Activated T-helper 2 cell treated with anti-CD3 and anti-CD28 coated beads, Interferon-gamma antibody, Interleukin-2, Interleukin-4, amounts not matched to agents 10 μg/mL and 5 μg/mL and 100 μg/mL, durations not matched to agents 14 hours and 24 hours and 36 hours (primary cell): ENCODE measurements around the gene GFOD1. TPM values are rescaled to one million over a fixed set of nuclear protein-coding genes. Genes with fewer than 3 reads are reported as not detected.

ENCODE experiments used
- DNase-seq: peaks from one replicate; pipeline ENCODE4 v3.0.0; 2021; ENCODE audit warnings: low spot score
- H3K27ac Mint-ChIP-seq: one replicate; pipeline ENCODE4 v1.8.0; 2021; ENCODE audit warnings: mixed read lengths
- H3K27me3 Mint-ChIP-seq: one replicate; pipeline ENCODE4 v1.8.0; 2021; ENCODE audit warnings: low read depth, mixed read lengths
- H3K36me3 Mint-ChIP-seq: one replicate; pipeline ENCODE4 v1.8.0; 2021; ENCODE audit warnings: low read depth, mixed read lengths
- H3K4me1 Mint-ChIP-seq: one replicate; pipeline ENCODE4 v1.8.0; 2021; ENCODE audit warnings: low read depth, mixed read lengths
- H3K4me3 Mint-ChIP-seq: one replicate; pipeline ENCODE4 v1.8.0; 2021; ENCODE audit warnings: low read depth, mild to moderate bottlenecking, moderate library complexity, mixed read lengths
- H3K9me3 Mint-ChIP-seq: one replicate; pipeline ENCODE4 v1.8.0; 2021; ENCODE audit warnings: mixed read lengths
- intact Hi-C: fragments of 100-400 bp; cut with micrococcal nuclease; formaldehyde crosslinking; loops from one replicate; pipeline ENCODE4 v1.15.1; 2023
- total RNA-seq: library from RNA; stranded (reverse); gene quantifications from 2 replicates; pipeline ENCODE4 v1.2.3, GENCODE V29; 2022

GFOD1 gene
- total RNA-seq, 1 donor from 2014 or later, result 4.6 TPM

DNA sequence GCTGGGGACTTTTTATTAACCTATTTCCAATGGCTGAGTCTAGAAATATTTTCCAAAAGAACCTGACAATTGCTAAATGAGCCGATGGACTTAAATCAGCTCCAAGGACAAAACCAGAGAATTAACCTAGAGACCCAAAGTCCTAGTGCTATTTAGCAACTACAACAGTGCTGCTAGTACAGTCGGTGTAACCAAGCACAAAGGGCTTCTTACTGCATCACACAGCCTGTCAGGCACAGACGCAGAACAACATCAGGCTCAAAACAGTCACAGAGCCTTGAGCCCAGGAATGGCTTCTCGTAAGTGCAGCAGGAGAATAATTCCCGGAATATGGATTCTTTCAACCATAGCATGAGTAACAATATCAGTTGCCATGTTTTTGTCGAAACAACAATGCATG lies 70.0 kb downstream of the GFOD1 start:
- no peak overlapping the region for H3K27ac Mint-ChIP-seq

DNA sequence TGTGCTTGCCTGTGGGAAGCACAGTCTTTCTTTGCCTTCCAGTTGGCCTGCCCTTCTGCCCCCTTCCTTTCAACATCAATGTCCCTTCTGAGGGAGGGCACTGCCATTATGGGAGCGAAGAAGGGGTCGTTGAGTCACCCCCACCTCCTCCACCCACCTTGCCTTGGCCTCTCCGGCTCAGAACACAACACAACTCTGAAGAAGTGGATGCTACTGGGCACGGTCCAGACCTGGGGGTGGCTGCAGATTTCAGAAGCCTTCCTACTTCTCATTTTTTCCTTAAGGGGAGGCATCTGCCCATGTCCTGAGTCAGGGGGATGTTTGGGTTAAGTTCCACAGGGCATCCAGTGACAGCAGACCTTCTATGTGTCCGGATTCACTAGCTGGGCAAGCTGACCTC lies 72.1 kb downstream of the GFOD1 start:
- H3K36me3 Mint-ChIP-seq, result peaks cover 5% of the 10 kb centered on the region
- DNase-seq, result no peak
- H3K4me3 Mint-ChIP-seq, result no peak overlapping the region
- no peak overlapping the region for H3K27ac Mint-ChIP-seq
- H3K27me3 Mint-ChIP-seq, result no peaks in the 10 kb centered on the region
- peaks cover 5% of the 10 kb centered on the region for H3K4me1 Mint-ChIP-seq
- intact Hi-C loops, result no loop called here
- H3K9me3 Mint-ChIP-seq, result peaks cover 5% of the 10 kb centered on the region

More for the DNA sequence above, 70.0 kb downstream of the GFOD1 start:
- intact Hi-C loops, result no loop called here
- no peak for DNase-seq
- peaks cover 2% of the 10 kb centered on the region for H3K27me3 Mint-ChIP-seq
- H3K36me3 Mint-ChIP-seq, result peaks cover 5% of the 10 kb centered on the region
- H3K4me1 Mint-ChIP-seq, result peaks cover 12% of the 10 kb centered on the region
- H3K4me3 Mint-ChIP-seq, result no peak overlapping the region
- peaks cover 5% of the 10 kb centered on the region for H3K9me3 Mint-ChIP-seq

DNA sequence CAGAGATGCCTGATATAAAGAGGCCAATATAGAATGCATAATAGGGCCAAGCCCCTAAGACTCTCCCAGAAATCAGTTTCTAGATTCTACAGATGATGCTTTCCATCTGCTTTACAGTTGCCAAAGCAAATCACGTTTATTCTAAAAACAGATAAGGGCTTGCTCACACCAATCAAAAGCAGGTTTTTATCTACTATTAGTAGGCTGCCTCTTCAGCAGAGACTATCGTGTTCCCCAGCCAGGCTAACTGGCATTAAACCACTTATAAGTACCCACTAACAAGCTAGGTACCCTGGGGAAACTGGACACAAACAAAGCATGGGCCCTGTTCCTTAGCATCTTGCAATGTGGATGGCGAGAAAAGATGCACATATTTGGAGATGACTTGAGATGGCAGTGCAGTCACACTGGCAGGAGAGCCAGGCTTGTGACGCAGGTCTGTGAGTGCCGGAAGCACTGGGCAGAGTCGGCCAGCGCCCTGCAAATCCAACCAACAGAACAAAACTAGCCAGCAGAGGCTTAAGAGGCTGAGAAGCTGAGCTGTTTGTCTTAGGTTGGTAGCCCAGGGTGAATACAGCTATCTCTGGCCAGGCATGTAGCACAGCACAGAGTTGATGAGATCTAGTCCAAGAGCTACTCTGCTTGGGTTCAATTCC lies 73.4 kb downstream of the GFOD1 start:
- Mint-ChIP-seq H3K4me1 (peaks cover 2% of the 10 kb centered on the region), H3K36me3 (peaks cover 5% of the 10 kb centered on the region), H3K9me3 (peaks cover 5% of the 10 kb centered on the region), H3K27ac (no peak overlapping the region), H3K4me3 (no peak overlapping the region), H3K27me3 (no peaks in the 10 kb centered on the region)
- DNase-seq, result no peak
- intact Hi-C loops, result no loop called here

DNA sequence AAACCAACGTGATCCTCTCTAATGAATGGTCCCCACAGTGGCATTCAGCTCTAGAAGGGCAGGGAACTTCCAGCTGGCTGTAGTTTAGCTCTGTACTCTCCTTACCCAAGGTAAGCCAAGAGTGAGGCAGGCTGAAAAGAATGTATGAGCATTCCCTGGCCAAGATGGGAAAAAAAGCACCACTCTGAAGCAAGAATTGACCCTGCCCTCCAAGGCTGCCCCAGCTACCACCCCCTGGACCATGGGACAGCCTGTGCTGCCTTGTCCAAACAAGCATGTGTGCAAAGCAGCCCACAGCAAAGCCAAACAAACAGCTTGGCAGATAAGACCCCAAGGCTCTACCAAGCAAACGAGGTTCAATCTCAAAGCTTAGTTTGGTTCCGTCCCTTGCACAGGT lies 73.9 kb downstream of the GFOD1 start:
- intact Hi-C loops, result no loop called here
- Mint-ChIP-seq H3K27ac (no peak overlapping the region), H3K9me3 (peaks cover 5% of the 10 kb centered on the region), H3K4me3 (no peak overlapping the region), H3K36me3 (peaks cover 5% of the 10 kb centered on the region), H3K4me1 (peaks cover 2% of the 10 kb centered on the region), H3K27me3 (no peaks in the 10 kb centered on the region)
- no peak for DNase-seq

DNA sequence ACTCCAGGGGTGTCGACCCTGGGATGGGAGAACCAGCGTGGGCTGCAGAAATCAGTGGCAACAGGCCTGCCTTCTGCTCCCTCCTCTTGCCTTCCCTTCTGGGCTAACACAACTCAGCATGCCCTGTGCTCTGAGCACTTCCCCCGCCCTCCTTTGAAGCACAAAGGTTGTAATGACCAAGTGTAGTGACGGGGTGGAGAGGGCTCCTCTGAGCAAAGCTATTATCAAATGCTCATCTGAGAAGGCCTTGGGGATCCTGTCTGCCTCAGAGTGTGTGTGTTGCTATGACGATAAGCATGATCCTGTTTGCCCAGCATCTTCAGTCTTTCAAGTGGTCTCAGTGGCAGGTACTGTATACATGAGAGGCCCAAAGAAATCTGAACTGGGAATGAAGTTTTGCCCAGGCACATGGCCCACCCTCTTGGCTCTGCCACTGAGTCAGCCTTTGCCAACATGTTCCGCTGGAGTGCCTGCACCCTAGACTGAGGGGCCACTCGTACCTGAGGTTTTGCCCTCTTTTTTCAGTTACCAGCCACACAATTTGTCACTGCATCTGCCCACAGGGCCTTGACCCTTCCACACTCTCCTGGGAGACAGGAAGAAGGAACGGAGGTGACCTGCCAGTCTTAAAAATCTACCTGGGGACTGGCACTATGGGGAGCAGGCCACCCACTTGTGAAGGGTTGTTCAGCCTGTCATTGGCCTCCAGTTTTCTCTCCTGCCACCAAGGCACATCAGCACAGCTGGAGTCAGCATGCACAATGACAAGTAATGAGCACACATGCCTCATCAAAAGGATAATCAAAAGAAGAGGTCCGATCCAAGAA lies 74.5 kb downstream of the GFOD1 start:
- Mint-ChIP-seq H3K4me3 (no peak overlapping the region), H3K9me3 (peaks cover 5% of the 10 kb centered on the region), H3K4me1 (peaks cover 2% of the 10 kb centered on the region), H3K27ac (no peak overlapping the region), H3K27me3 (no peaks in the 10 kb centered on the region), H3K36me3 (peaks cover 5% of the 10 kb centered on the region)
- DNase-seq, result no peak
- intact Hi-C loops, result no loop called here

DNA sequence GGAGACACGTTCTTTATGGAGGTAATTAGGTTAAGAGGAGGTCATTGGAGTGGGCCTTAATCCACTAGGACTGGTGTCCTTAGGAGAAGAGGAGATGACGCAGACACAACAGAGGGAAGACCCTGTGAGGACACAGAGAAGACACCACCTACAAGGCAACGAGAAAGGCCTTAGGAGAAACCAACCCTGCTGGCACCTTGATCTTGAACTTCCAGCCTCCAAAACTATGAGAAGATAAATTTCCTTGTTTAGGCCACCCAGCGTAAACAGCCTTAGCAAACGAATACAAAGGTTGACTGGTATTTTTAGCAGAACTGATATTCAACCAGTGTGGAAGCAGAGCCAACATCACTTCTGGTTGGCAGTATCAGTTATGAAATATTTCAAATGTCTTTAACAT lies 75.2 kb downstream of the GFOD1 start:
- DNase-seq, result no peak
- Mint-ChIP-seq H3K9me3 (peaks cover 5% of the 10 kb centered on the region), H3K4me1 (peaks cover 2% of the 10 kb centered on the region), H3K27ac (no peak overlapping the region), H3K36me3 (peaks cover 5% of the 10 kb centered on the region), H3K4me3 (no peak overlapping the region), H3K27me3 (no peaks in the 10 kb centered on the region)
- intact Hi-C loops, result no loop called here

DNA sequence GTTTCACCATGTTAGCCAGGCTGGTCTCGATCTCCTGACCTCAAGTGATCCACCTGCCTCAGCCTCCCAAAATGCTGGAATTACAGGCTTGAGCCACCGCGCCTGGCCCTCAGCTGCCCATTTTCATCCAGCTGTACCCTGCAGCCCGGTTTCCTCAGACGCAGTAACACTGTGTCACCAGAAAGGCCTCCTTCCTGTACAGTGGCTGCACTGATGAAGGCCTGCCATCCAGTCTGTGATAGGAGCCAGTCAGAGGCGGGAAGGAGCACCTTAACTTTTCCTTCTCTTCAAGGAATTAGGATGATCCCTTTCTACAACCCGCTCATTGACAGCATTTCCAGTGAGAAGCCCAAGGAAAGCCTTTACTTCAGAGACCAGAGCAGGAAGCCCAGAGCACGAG lies 75.9 kb downstream of the GFOD1 start:
- intact Hi-C loops, result no loop called here
- no peak overlapping the region for H3K4me3 Mint-ChIP-seq
- no peaks in the 10 kb centered on the region for H3K4me1 Mint-ChIP-seq
- no peak overlapping the region for H3K27ac Mint-ChIP-seq
- peaks cover 5% of the 10 kb centered on the region for H3K36me3 Mint-ChIP-seq
- H3K27me3 Mint-ChIP-seq, result no peaks in the 10 kb centered on the region
- H3K9me3 Mint-ChIP-seq, result peaks cover 5% of the 10 kb centered on the region
- no peak for DNase-seq

DNA sequence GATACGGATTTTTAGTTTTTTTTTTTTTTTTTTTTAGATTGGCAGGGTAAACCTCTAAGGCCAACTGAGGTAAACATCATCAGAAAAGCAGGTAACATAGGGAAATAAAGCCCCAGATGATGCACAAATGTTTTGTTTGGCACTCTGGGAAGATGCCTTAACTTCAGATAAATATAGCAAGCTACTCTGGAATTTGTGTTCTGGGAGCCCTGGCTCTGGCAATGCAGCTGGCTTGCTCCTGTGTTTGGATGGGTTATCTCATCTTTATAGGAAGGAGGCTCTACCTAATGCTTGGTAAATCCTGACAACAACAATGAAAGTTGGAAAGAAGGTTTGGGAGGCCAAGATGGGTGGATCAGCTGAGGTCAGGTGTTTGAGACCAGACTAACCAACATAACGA lies 77.4 kb downstream of the GFOD1 start:
- no peaks in the 10 kb centered on the region for H3K36me3 Mint-ChIP-seq
- DNase-seq, result no peak
- no peak overlapping the region for H3K27ac Mint-ChIP-seq
- no peaks in the 10 kb centered on the region for H3K27me3 Mint-ChIP-seq
- intact Hi-C loops, result no loop called here
- no peaks in the 10 kb centered on the region for H3K4me1 Mint-ChIP-seq
- H3K9me3 Mint-ChIP-seq, result no peaks in the 10 kb centered on the region
- H3K4me3 Mint-ChIP-seq, result no peak overlapping the region

DNA sequence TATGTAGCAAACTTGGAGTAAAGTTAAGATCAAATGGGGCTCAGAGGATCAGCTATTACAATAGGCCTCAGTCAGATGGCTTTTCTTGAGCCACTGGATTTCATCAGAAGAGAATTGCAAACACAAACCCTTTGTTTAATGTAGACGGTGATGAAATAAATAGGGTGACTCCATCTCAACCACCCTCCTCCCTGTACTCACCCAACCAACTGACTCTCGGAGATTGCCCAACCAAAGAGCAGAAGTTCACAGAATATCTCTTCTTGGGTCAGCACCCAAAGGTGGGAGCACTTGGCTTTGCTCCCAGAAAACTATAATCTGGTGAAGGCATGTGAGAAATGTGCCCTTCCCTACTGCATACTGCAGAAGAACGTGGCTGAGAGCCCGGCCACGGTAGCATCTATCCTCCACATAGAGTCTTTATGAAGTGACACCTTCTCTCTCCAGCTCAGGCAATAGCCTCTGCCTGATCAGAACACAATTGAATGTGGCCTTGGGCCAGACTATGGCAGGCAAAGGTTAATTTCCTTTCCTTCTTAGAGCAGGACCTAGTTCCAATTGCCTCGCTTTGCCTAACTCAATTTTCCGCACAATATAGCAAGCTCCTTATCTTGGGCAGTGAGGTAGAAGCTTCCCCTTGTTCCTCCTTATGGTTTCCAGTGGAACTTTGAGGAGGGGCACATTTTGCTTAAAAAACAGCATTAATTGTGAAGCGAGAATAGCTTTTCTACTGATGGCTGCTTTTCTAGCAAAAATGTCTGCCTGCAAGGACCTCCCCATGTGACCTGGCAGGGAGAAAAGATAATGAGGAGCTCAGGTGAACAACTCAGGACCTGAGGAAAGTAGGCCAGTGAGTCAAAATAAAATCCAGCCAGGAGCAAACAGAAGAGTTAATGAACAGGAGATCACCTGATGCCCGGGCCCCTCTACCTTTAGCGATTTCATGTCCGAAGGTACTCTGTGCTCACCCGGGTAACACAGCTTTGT lies 79.4 kb downstream of the GFOD1 start:
- no peaks in the 10 kb centered on the region for H3K27me3 Mint-ChIP-seq
- H3K4me1 Mint-ChIP-seq, result no peaks in the 10 kb centered on the region
- intact Hi-C loops, result no loop called here
- no peak for DNase-seq
- H3K9me3 Mint-ChIP-seq, result no peaks in the 10 kb centered on the region
- H3K36me3 Mint-ChIP-seq, result no peaks in the 10 kb centered on the region
- no peak overlapping the region for H3K27ac Mint-ChIP-seq
- no peak overlapping the region for H3K4me3 Mint-ChIP-seq

DNA sequence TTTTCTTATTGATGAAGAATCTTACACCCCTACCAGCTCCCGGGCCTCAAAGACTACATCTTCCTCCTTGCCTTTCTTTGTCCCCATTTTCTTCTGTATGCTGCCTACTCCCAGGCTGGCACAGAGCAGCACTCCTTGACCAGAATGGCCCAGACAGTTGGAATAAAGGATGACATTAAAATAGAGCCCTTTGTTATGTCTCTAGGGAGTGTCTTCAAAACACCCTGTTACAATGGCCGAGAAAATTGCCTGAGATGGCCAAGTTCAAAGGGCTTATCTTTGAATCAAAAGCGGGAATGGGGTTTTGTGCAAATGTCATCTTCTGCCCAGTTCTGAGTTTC lies 80.1 kb downstream of the GFOD1 start:
- intact Hi-C loops, result no loop called here
- Mint-ChIP-seq H3K4me3 (no peak overlapping the region), H3K27ac (no peak overlapping the region)

DNA sequence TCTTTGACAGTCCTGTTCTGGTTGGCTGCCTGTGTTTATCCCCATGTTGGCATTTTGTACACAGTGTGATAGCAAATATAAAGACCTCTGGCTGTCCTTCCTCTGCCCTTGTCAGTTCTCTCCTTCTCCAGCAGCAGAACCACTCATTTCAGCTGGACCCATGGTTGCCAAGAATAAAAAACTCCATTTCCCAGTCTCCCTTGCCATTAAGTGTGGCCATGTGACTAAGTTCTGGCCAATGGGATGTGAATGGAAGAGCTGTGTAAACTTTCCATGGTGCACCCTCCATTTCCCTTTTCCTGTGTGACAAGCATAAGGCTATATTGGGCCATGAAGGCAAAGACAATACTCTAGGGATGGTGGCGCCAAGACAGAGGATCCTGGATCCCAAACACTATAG lies 80.6 kb downstream of the GFOD1 start:
- H3K9me3 Mint-ChIP-seq, result no peaks in the 10 kb centered on the region
- no peaks in the 10 kb centered on the region for H3K36me3 Mint-ChIP-seq
- intact Hi-C loops, result no loop called here
- no peaks in the 10 kb centered on the region for H3K27me3 Mint-ChIP-seq
- H3K4me1 Mint-ChIP-seq, result no peaks in the 10 kb centered on the region
- DNase-seq, result no peak
- H3K4me3 Mint-ChIP-seq, result no peak overlapping the region
- no peak overlapping the region for H3K27ac Mint-ChIP-seq

More for the DNA sequence above, 80.1 kb downstream of the GFOD1 start:
- H3K36me3 Mint-ChIP-seq, result no peaks in the 10 kb centered on the region
- no peak for DNase-seq
- no peaks in the 10 kb centered on the region for H3K9me3 Mint-ChIP-seq
- no peaks in the 10 kb centered on the region for H3K27me3 Mint-ChIP-seq
- no peaks in the 10 kb centered on the region for H3K4me1 Mint-ChIP-seq

DNA sequence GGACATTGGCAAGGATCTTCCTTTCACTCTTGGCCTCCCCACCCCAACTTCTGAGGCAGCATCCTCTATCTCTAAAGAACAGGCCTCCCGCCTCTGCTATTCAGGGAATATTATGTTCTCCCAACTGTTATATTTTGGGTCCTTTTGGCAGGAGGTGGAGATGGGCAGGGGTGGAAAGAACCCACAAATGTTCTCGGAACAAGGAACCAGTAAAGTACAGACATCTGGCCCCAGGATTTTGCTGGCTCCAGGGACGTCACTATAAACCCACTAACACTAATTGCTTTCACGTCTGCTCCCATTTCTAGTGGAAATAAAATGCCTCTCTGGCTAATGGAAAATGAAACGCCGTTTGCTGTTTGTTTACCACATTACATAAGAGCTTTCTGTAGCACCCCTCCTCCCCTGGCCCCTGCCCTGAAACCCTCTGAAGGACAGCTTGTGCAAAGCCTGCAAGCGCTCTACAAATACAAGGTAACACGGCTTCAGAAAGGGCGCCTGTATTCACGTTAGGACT lies 81.4 kb downstream of the GFOD1 start:
- Mint-ChIP-seq H3K9me3 (no peaks in the 10 kb centered on the region), H3K4me1 (peaks cover 3% of the 10 kb centered on the region), H3K4me3 (no peak overlapping the region), H3K27ac (no peak overlapping the region), H3K27me3 (peaks cover 2% of the 10 kb centered on the region), H3K36me3 (no peaks in the 10 kb centered on the region)
- intact Hi-C loops, result no loop called here
- DNase-seq, result no peak
